ENCODE measurements around the gene TMEM158.

TMEM158 gene

DNA sequence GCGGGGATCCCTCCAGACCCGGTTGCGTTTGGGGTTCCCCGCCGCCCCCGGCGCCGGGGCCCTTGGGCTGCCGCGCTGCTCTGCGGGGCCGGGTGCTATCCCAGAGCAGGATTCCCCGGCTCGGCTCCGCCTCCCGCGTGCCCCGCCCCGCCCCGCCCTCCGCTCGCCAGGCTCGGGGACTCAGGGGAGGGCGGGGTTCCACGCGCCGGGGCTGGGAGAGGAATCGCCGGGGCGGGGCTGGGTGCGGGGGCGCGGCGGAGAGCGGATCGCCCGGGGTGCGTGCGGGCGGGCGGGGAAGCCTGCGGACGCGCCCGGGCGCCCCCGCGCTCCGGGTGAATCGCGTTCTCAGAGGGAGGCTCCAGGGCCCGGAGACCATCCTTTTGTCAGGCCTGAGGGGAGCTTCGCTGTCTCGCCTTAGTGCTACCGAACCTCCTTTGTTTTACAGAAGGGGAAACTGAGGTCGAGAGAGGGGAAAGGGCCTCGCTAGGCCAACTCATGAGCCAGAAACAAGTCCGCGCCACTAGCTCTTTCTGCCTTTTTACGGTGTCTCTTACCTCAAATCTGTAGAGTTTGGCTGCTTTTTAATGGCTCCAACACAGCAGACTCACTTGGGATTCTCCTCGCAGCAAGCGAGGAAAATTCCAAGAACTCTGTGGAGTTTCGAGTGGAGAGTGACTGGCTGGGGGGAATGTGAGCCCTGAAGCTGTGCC is at the start of gene TMEM158:
Gene TMEM158 (minus strand): TSS at position 82 of the 710 bp plus-strand sequence. CDS start 260 bp downstream, outside the sequence.
- no peak for DNase-seq

DNA sequence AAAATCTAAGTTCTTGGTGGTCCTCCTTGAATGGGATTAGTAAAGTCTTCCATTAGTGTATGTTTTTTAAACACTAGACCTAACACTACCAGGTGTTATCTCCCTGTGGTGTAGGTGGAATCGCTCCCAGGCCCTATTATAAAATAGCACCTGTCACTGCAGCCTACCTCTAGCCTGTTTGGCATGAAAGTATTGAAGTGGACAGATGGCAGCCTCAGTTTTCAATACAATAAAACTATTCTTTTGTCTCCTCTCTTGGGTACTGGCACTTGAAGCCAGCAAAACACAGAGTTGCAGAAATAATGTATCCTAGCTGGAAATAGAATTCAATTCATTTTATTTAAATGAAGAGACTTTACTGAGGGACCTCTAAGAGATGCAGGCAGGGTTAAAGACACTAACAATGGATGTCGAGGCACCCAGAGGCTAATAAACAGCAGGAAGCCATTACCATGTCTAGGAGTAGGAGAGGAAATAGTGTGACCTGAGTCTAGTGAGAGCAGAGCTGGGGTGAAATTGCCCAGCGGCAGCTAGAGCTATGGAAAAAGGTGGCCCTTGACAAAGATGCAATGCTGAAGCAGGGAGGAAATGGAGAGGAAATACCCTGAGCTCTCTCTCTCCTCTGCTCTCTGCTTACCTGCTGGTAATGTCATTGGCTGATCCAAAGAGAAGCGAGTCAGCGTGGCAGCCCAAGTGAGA is 49.1 kb upstream of the TMEM158 start:
- no peak for DNase-seq

DNA sequence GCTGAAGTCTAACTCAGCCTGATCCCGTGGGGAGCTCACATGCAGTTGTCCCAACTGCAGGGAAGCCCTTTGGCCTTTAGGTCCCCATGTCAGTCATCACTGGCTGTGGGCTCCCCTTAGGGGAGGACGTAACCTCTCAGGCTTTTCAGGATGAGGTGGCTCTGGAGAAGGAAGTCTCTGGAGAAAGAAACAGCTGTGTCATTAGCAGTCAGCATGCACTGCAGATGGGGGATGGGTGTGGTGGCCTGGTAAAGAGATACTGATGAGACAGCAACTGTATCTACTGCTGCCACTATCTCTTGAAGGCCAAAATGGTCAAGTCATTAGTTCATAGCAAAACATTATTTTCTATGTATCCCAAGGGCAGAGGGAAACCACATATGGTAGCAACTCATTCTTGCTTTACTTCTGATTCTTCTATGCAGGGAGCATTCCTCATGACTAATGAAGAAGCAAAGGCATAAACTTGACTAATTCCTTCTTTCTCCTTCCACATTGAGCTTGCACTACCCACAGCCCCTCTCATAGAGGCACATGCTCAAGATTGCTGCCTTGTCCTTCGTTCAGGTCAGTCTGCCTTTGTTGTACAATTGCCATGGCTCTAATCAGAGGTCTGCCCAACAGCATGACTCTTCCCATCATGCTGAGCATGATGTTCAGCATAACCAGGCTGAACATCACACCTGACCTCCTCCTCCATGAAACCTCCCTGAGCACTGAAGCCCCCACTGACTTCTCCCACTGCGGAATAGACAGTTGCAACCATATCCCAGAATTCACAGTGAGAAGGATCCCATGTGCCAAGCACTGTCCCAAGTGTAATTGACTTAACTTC is 47.8 kb upstream of the TMEM158 start:
- no peak for DNase-seq

DNA sequence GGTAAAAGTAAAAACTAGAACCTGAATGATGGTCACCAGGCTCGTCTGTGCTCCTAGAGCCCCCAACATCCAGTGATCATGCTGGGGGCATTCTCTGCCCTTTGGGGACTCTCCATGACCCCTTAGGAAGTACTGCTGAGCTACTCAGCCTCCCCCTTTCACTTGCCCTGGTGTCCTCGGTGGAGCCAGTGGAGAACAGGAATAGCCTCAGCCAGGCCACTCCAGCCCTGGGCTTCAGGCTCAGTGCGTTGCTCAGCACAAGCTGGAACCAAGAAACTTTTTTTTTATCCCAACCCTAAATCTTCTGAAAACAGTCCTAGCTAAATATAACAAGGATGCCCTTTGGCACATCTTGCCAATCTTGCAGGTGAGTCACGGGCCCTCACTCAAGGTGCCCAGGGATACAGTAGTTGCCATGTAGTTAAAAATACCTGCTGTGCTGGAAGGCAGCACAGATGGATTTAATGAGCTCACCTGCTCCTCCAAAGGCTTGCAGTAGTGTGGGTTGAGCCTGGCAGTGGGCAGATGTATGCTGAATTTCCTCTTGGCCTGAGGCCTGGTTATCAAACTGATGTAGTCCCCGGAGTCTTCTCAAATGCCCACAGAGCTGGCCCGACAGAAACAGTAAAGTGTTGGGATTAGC is 46.9 kb upstream of the TMEM158 start:
- no peak for DNase-seq

DNA sequence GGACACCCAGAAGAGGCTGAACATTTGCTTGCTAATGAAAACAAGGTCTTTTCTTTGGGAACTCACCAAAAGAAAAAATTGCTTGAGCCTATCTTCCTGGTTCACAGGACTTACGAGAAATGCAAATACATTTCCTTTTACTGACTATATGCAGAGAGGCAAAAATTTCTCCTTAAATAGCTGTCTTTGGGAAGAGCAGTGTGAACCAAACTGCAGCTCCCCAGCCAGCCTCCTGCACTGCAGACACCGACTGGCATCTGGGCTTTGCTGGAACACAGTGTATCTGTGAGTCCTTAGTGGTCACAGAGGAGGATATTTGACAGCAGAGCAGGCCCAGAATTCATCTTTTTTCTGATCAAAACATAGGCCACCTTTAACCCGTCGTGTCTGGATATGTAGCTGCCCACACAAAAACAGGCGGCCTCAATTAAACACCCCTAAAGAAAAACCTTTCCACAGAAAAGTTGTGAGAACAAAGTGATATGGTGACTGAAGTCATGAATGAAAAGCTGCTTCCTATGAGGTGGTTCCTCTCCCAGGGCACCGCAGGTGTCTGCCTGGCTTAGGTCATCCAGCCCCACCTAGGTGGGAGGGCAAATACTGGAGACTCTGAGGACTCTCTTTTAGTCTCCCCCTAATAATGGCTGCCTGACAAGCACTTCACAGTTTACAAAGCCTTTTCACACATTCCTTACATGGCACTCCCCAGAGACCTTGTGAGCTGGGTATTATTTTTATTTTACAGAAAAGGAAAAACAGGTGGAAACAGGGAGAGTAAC is 46.1 kb upstream of the TMEM158 start:
- DNase-seq = no peak

DNA sequence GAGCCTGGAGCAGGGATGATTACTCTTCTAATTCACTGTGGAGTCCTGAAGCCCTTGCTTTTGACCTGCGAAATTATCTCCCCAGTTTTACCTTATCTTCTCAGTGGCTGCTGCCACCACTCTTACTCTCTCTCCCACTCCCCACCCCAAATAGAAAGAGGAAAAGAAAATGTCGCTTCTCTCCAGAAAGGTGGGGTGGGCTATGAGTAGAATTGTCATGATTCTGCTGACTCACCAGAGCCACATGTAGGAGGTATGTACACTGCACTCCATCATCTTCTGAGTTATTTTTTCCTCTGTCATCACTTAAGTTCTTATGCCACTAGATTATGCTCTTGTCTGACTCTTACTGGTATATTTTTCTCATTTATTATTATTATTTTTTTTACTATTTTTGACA is 43.9 kb upstream of the TMEM158 start:
- no peak for DNase-seq

DNA sequence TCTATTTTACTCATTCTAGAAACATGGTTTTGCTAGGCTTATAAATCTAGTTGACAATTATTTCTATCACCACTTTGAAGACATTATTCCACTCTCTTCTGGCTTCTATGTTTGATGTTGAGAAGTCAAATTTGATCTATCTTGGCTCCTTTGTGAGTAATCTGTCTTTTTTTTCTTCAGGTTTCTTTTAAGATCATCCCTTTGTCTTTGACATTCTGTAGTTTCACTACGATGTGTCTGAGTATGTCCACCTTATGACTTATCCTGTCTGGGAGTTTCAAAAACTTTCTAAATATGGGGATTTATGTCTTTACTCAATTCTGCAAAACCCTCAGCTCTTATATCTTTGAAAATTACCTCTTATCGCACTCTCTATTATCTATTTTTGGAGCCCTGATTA is 41.0 kb upstream of the TMEM158 start:
- DNase-seq = no peak

DNA sequence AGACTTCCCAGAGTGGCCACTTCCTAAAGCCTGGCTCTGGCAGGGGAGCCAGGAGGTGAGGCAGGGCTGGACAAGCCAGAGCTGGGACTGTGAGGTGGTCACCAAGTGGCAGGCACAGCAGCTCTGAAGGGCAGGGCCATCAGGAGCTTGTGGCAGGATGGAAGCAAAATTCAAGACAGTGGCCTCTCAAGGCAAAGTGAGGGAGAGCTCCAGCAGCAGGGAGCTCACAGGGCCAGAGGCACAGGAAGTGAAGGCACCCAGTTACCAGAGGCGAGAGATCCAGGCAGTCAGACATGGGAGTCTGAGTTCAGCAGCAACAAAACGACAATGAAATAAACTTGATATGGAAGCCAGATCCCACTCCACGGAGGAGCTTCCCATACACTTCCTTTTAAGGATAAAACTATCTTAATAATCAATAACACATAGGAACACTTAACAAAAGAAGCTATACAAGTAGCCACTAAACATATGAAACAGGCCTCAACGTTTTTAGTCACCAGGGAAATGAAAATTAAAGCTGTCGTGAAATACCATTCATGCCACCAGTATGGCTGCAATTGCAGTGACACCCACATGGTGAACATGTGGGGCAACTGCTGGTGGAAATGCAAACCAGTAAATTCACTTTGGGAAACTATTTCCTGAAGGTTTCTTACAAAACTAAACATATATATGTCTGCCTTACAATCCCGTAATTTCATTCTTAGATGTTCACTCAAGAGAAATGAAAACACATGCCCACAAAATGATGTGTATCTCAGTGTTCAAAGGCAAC is 35.4 kb upstream of the TMEM158 start:
- DNase-seq = no peak

DNA sequence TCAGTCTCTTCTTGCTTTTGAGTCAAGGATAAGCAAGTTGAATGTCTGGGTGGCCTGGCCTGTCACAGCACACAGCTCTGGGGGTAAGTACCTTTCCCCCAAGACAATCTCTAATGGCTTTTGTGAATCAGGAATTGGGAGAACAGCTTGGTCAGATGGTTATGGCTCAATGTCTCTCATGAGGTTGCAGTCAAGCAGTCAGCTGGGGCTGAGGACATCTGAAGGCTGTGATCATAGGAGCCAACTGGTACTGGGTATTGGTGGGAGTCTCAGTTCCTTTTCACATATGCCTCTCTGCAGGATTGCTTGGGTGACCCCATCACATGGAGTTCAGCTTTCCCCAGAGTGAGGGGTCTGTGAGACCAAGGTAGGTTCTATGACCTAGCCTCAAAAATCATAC is 33.0 kb upstream of the TMEM158 start:
- no peak for DNase-seq

DNA sequence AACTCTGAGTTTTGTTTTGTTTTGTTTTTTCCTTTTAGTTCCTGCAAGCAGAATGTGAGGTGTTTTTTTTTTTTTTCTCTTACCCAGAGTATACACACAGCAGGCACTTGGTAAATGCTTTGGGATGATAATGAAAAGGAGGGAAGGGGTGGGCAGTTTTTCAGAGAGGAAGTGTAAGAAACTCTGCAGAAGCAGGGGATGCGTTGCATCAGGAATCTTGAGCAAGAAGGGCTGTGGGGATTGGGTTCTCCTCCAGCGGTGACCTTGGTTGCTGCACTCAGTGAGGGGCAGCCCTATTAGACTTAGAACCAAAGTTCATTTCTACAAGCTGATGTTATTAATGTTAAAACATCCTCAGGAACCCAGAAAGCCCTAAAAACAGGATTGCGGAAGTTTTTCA is 32.2 kb upstream of the TMEM158 start:
- no peak for DNase-seq

DNA sequence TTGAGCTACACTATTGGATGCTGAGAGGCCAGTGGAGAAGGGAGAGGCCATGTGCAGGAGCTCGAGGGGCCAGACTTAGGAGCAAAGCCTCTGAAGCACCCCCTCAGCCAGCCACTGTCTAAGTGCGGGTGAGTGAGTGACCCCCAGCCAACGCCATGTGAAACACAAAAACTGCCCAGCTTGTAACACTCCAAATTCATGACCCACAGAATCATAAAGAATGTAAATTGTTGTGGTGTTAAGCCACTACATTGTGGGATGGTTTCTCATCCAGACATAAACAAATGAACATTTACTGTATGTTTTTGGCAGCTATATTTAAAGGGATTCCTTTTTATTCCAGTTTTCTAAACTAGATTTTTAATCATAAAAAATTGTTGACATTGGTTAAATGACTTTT is 27.2 kb upstream of the TMEM158 start:
- no peak for DNase-seq

DNA sequence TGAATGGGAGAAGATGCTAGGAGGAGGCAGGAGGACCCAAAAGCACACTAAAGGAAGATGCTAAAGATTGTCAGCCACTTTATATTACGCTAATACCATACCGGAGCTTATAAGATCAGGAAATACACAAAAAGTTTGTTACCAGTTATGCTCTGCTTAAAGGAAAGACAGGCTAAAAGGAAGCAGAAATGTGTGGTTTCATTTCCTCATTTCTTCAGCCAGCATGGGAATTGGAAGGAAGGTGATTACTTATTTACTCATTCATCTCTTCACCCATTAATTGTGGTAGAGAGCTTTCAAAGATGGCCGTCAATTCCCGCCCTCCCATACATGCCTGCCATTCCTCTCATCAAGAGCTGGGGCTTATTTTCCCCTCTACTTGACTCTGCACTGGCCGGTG is 26.7 kb upstream of the TMEM158 start:
- no peak for DNase-seq

DNA sequence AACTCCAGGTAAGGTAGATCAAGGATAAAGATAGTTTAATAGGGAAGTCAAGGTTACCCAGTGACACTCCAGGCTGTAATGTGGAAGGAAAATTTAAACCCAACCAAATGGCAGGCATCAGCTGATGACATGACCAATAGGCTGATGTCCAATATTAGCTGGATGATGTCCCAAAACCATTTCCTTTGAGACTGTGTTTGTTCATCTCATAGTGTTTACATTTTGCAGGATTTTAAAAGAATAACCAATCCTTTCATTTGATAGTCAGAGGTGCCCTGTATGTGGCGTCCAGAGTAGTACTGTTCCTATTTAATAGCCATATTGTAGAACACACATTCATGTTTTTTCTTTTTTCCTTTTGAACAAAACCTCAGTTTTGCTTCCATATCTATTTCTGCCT is 23.3 kb upstream of the TMEM158 start:
- DNase-seq = no peak

DNA sequence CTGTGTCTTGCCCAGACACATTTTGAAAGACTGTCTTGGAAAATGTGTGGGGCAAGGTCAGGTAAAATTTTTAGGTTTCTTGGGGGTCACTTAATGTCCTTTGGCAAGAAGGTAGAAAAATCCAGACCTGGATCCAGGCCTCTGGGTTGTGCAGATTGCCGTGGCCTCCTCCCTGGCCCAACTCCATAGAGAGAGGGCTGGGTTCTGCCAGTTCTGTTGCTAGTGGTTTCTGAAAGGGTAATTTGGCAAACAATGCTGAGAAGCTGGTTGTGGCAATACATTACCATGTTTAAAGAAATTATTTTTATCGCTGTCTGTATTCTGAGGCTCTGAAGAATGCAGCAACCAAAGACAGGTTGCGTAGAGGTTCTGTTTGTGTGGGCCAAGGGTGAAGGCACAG is 20.2 kb upstream of the TMEM158 start:
- DNase-seq = no peak

DNA sequence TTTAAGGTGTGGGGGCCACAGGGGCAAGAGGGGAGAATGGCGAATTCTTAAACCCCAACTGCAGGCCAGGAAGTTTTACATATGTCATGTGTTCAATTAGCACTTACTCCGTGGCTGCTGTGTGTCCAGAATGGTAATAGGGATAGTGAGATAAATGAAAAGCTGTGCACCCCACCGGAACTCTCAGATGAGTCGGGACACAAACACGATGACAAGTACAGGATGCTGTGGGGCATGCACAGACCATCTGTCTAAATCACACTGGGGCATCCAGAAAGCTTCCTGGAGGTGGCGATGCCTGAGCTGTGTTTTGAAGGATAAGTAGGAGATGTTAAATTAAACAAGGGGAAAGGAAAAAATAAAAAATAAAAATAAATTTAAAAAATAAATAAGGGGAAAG is 18.3 kb upstream of the TMEM158 start:
- DNase-seq = no peak

DNA sequence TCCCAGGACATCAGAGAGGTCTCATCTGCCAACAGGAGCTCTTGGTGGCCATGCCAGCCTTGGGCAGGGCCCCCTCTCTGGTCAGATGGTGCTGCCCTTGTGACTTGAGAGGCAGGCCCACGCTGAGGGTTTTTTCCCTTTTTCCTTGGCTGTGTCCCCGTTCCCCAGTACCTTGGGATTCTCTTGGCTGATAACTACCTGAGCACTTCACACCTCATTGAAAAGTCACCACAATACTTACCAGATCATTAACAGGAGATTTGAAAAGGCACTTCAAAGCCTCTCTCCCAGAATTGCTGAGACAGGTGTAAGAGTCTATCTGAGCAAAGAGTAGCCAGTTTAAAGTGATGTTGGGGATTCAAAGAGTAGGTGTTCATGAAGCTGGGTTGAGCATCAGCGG is 15.1 kb upstream of the TMEM158 start:
- DNase-seq = no peak

DNA sequence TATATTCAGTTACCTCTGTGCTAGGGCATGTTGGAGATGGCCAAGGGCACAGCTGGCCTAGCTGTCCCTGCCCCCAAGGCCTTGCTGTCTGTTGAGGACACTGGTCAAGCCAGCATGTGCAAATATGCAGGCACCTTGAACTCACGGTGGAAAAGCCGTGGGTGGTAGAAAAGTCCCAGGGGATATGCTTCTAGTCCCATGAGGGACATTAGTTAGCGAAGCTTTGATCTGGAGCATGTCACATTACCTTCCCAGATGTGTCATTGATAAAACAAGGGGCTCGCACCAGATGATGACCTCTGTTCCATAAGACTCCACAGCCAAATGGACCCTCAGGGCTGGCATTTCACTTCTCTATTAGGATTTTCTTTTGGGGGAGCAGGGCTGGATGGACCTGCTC is 14.2 kb upstream of the TMEM158 start:
- no peak for DNase-seq

DNA sequence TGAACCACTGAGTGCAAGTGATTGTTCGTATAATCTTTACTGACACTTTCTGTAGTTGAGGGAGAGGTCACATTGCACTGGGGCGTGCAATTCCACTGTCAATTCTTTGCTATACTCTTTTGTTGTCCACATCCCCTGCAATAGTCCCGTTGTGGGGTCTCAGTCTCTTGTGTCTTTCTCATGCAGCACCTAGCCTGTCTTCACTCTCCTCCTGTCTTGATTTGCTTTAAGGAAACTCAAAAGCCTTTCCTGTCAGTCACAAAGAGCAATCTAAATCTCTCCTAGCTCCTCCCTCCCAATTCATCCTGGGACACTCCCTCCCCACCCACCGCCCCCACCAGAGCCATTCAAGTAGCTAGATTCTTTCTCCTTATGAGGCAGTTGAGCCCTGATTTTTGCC is 13.2 kb upstream of the TMEM158 start:
- DNase-seq = no peak

DNA sequence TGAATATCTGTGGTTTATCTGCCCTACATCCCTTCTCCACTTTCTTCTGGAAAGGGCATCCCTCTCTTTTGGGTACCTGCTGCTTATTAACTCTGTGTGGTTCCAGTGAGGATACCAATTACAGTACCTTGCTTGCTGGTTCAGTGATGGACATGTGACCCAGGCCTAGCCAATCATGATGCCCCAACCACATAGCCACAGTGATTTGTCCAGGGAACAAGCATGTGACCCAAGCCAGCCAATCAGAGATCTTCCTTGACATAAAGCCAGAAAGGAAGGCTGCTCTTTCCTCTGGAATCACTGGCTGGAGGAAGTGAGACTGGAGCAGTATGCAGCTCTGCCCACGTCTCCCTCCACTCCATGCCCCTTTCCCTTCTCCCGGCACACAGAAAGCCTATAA is 10.9 kb upstream of the TMEM158 start:
- no peak for DNase-seq

DNA sequence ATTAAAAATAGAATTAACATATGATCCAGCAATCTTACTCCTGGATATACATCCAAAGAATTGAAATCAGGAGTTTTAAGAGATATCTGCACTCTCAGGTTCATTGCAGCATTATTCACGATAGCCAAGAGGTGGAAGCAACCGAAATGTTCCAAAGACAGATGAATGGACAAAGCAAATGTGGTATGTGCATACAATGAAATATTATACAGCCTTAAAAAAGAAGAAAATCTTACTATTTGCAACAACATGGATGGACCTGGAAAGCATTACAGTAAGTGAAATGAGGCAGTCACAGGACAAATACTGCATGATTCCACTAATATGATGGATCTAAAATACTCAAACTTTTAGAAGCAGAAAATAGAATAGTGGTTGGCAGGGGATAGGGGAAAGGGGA is 9.3 kb upstream of the TMEM158 start:
- DNase-seq = no peak

DNA sequence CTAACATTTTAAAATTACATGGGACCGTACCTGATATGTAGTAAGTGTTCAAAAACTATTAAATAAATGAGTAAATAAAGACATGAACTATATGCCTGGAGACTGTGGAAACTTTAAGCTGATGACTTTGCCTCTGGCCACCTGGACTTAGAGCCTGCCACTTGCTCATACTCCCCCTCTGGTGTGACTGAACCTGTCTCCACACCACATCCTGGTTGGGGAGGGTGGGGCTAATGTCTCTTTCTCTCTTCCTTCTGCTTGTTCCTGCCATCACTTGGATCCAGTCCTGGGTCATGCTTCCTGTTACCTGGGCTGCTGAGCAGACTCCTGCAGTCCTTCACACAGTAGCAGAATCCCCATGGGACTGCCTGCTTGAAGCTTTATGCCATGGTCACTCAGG is 8.2 kb upstream of the TMEM158 start:
- DNase-seq = no peak

DNA sequence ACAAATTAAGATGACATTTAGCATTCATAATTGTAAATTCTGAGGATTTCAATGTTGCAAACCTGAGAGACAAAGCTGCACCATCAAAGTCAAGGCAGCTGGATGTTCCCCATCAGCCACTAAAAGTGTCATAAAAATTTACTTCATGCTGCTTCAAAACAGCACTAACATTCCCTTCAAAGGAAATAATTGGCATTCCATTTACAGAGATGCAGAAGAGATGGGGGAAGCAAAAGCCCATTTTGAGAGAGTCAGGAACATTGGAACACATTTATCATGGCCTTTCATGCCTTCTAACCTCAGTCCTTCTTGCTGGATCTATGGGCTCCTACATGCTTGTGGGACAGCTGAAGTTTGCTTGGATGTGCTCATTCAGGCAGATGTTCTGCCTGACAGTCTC is 6.4 kb upstream of the TMEM158 start:
- no peak for DNase-seq
